Suprapubic skin (tissue), 3 donors: ENCODE results near the gene RSPO3.

Experiments used
- CTCF ChIP-seq, 2 donors: fragments of 200-600 bp in 1 of 2; fragments of 450-650 bp in 1 of 2; sonication (generic) in 1 of 2; IDR thresholded peaks; one replicate each; pipeline ENCODE4 v1.5.1; 2016 to 2019; ENCODE audit warnings: antibody characterized with exemption in 2 of 2, mild to moderate bottlenecking in 1 of 2, moderate library complexity in 1 of 2
- POLR2A ChIP-seq, 2 donors: fragments of 450-650 bp; IDR thresholded peaks; one replicate each; pipeline ENCODE4 v1.6.1; 2017; ENCODE audit warnings: antibody characterized with exemption in 2 of 2, mild to moderate bottlenecking in 2 of 2, moderate library complexity in 2 of 2

- TF ChIP-seq CTCF (IDR thresholded peaks at IDR 0.05): no peak
- TF ChIP-seq POLR2A (IDR thresholded peaks at IDR 0.05): no peak
Observed at GRCh38 chr6:127210725-127211124, 92.3 kb downstream of the RSPO3 start.
